Measurements from ENCODE around the gene CROCC2. TPM values are rescaled to one million over a fixed set of nuclear protein-coding genes. Genes with fewer than 3 reads are reported as not detected.

CROCC2 gene
- total RNA-seq, 4 donors from 2014 or later: 0.27 to 0.83 TPM; not detected in 2

- Histone ChIP-seq H3K36me3 (no peaks in the 10 kb centered on the region), H3K4me3 (no peak overlapping the region), H3K27ac (no peak overlapping the region), H3K9me3 (no peaks in the 10 kb centered on the region), H3K4me1 (peaks cover 0 to 11% (median 4%) of the 10 kb centered on the region in 4 donors), H3K27me3 (no peaks in the 10 kb centered on the region)
- no peak for DNase-seq
- no peak for TF ChIP-seq POLR2A (IDR thresholded peaks at IDR 0.05)
- TF ChIP-seq, protein P1, sequence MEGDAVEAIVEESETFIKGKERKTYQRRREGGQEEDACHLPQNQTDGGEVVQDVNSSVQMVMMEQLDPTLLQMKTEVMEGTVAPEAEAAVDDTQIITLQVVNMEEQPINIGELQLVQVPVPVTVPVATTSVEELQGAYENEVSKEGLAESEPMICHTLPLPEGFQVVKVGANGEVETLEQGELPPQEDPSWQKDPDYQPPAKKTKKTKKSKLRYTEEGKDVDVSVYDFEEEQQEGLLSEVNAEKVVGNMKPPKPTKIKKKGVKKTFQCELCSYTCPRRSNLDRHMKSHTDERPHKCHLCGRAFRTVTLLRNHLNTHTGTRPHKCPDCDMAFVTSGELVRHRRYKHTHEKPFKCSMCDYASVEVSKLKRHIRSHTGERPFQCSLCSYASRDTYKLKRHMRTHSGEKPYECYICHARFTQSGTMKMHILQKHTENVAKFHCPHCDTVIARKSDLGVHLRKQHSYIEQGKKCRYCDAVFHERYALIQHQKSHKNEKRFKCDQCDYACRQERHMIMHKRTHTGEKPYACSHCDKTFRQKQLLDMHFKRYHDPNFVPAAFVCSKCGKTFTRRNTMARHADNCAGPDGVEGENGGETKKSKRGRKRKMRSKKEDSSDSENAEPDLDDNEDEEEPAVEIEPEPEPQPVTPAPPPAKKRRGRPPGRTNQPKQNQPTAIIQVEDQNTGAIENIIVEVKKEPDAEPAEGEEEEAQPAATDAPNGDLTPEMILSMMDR (IDR thresholded peaks at IDR 0.05): no peak
These were observed 28.4 kb upstream of the CROCC2 start for GRCh38 chr2:240877460-240878340.

DNA sequence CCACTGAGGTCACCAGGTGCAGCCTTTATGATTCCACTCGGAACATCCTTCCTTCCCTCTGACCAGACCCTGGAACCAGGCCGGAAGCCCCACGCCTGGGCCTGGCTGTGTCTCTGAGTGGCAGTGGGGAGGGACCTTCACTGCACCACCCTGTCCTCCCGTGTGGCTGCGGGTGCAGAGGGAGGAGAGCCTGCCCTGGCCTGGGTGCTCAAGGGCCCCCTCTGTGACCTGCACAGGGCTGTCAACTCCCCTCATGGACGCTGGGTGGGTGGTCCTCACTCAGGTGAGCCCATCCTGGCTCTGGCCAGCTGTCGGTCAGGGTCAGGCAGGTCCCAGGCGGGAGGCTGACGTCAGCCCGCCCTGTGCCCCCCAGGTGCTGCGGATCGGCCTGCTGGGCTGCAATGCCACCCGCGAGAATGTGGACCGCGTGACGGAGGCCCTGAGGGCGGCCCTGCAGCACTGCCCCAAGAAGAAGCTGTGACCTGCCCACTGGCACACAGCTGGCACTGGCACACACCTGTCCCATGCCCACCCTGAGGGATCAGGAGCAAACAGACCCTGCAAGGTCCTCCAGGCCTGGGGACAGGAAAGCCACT lies 27.7 kb upstream of the CROCC2 start:
- DNase-seq: no peak
- Histone ChIP-seq H3K27ac (no peak overlapping the region), H3K9me3 (no peaks in the 10 kb centered on the region), H3K4me3 (no peak overlapping the region), H3K4me1 (peaks cover 0 to 11% (median 4%) of the 10 kb centered on the region in 4 donors), H3K27me3 (no peaks in the 10 kb centered on the region), H3K36me3 (no peaks in the 10 kb centered on the region)
- TF ChIP-seq, protein P1 (IDR thresholded peaks at IDR 0.05): no peak
- TF ChIP-seq POLR2A (IDR thresholded peaks at IDR 0.05): no peak

GRCh38 chr2:240879105-240879504 lies 27.0 kb upstream of the CROCC2 start:
- Histone ChIP-seq H3K4me1 (peaks cover 0 to 11% (median 4%) of the 10 kb centered on the region in 4 donors), H3K27me3 (no peaks in the 10 kb centered on the region), H3K36me3 (no peaks in the 10 kb centered on the region), H3K9me3 (no peaks in the 10 kb centered on the region), H3K27ac (no peak overlapping the region), H3K4me3 (no peak overlapping the region)
- TF ChIP-seq, protein P1 (IDR thresholded peaks at IDR 0.05): no peak
- TF ChIP-seq POLR2A (IDR thresholded peaks at IDR 0.05): no peak
- no peak for DNase-seq

DNA sequence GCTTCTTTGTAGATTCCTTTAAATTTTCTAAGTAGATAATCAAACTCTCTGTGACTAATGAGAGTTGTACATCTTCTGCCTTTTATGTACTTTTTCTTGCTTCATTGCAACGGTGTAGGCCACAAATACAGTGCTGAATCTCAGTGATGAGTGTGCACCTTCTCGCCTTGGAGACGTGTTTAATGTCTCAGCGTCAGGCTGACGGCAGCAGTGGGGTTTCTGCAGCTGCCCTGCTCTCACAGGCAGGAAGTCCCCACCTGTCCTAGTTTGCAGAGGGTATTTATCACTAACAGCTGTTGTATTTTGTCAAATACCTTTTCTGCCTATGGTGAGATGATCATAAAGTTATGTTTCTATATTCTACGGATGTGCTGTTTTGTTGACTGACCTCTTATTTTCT lies 24.2 kb upstream of the CROCC2 start:
- Histone ChIP-seq H3K9me3 (no peaks in the 10 kb centered on the region), H3K4me1 (peaks cover 0 to 2% (median under 1%) of the 10 kb centered on the region in 4 donors), H3K36me3 (no peaks in the 10 kb centered on the region), H3K4me3 (no peak overlapping the region), H3K27ac (no peak overlapping the region), H3K27me3 (no peaks in the 10 kb centered on the region)
- no peak for DNase-seq
- TF ChIP-seq, protein P1 (IDR thresholded peaks at IDR 0.05): no peak
- no peak for TF ChIP-seq POLR2A (IDR thresholded peaks at IDR 0.05)

DNA sequence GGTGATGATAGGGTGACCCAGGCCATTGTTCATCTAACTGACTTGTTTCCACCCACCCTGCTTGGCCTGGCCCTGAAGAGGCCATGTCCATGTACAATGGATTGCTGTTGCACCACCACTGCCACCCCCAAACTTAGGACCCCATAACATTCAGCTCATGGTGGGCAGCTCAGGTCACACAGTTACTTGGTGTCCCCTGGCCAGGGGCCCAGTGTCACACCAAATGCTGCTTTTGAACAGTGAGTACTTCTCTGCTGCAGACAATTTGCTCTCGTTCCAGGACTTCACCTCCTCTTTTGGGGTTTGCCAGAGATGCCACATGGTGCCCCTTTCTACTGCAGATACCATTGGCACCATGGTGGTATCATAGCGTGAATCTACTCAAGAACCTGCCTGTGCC lies 21.9 kb upstream of the CROCC2 start:
- Histone ChIP-seq H3K27ac (no peak overlapping the region), H3K4me3 (no peak overlapping the region), H3K36me3 (no peaks in the 10 kb centered on the region), H3K4me1 (no peaks in the 10 kb centered on the region), H3K27me3 (no peaks in the 10 kb centered on the region), H3K9me3 (no peaks in the 10 kb centered on the region)
- TF ChIP-seq, protein P1 (IDR thresholded peaks at IDR 0.05): no peak
- TF ChIP-seq POLR2A (IDR thresholded peaks at IDR 0.05): no peak
- no peak for DNase-seq

Data from Peyer's patch (tissue), 4 donors.